SK-N-SH (cell line): Measurements from ENCODE around the gene KRT3. TPM values are rescaled to one million over a fixed set of nuclear protein-coding genes. Genes with fewer than 3 reads are reported as not detected.

Experiments
- CTCF ChIA-PET: fragments of 300-600, 350-600 bp; formaldehyde crosslinking; extraction: SDS; loops from one replicate; lab custom pipeline; 2021; lab: Yijun Ruan, JAX
- POLR2A ChIA-PET: fragments of 350-600 bp; sonication (Branson Sonifier 250); formaldehyde crosslinking; extraction: SDS; loops from one replicate; lab custom pipeline; 2020; ENCODE audit warnings: antibody characterized with exemption, inconsistent platforms; lab: Yijun Ruan, JAX
- DNase-seq: peaks from one replicate; pipeline ENCODE4 v3.0.0; 2012
- H2AFZ ChIP-seq: fragments of 200-600 bp; sonication (generic); 2 replicates; pipeline ENCODE4 v1.8.1; 2016; ENCODE audit warnings: antibody characterized with exemption, mild to moderate bottlenecking, low read depth
- H3F3A ChIP-seq: fragments of 200-600 bp; sonication (generic); replicated peaks from 2 replicates; pipeline ENCODE3; 2016; ENCODE audit warnings: antibody characterized with exemption, mild to moderate bottlenecking; ENCODE audit not compliant: insufficient read depth
- H3K27ac ChIP-seq, 2 experiments: fragments of 200-500 bp in 1 of 2; fragments of 200-600 bp in 1 of 2; sonication (Bioruptor generic) in 1 of 2; sonication (generic), shearing (Covaris generic) in 1 of 2; 2 replicates each; pipeline versions ENCODE4 v1.5.1 to v1.6.1; 2014 to 2016; ENCODE audit warnings: low read depth in 2 of 2, inconsistent platforms in 1 of 2, low read length in 1 of 2, mild to moderate bottlenecking in 1 of 2, mixed read lengths in 1 of 2
- H3K27me3 ChIP-seq: fragments of 200-600 bp; sonication (generic), shearing (Covaris generic); 2 replicates; pipeline ENCODE4 v1.6.1; 2016; ENCODE audit warnings: mixed run types; ENCODE audit not compliant: insufficient read depth
- H3K36me3 ChIP-seq, 2 experiments: fragments of 200-500 bp in 1 of 2; fragments of 200-600 bp in 1 of 2; sonication (Bioruptor generic) in 1 of 2; sonication (generic) in 1 of 2; replicated peaks in 1 of 2; 2 replicates each; pipeline versions ENCODE3 to v1.5.1; 2014 to 2016; ENCODE audit warnings: low read length in 1 of 2, mild to moderate bottlenecking in 1 of 2; ENCODE audit not compliant: insufficient read depth in 2 of 2, control insufficient read depth in 1 of 2
- H3K4me1 ChIP-seq, 2 experiments: fragments of 200-500 bp in 1 of 2; fragments of 200-600 bp in 1 of 2; sonication (Bioruptor generic) in 1 of 2; sonication (generic), shearing (Covaris generic) in 1 of 2; 2 replicates each; pipeline versions ENCODE4 v1.5.1 to v1.6.1; 2014 to 2016; ENCODE audit warnings: low read depth in 1 of 2, low read length in 1 of 2, mixed run types in 1 of 2; ENCODE audit not compliant: insufficient read depth in 2 of 2, control insufficient read depth in 1 of 2
- H3K4me2 ChIP-seq: fragments of 200-600 bp; sonication (generic), shearing (Covaris generic); 2 replicates; pipeline ENCODE4 v1.6.1; 2017; ENCODE audit warnings: mixed run types
- H3K4me3 ChIP-seq, 2 experiments: fragments of 200-500 bp in 1 of 2; fragments of 200-600 bp in 1 of 2; sonication (Bioruptor generic) in 1 of 2; sonication (generic), shearing (Covaris generic) in 1 of 2; 2 replicates each; pipeline versions ENCODE4 v1.5.1 to v1.8.1; 2014 to 2016; ENCODE audit warnings: low read depth in 2 of 2, inconsistent platforms in 1 of 2, low read length in 1 of 2, mild to moderate bottlenecking in 1 of 2, mixed read lengths in 1 of 2, moderate library complexity in 1 of 2
- H3K79me2 ChIP-seq: fragments of 200-600 bp; sonication (generic); 2 replicates; pipeline ENCODE4 v1.8.1; 2017; ENCODE audit warnings: mild to moderate bottlenecking; ENCODE audit not compliant: insufficient read depth
- H3K9ac ChIP-seq: fragments of 200-600 bp; sonication (generic); 2 replicates; pipeline ENCODE4 v1.6.1; 2017; ENCODE audit warnings: mixed run types
- H3K9me2 ChIP-seq: fragments of 200-600 bp; sonication (generic); 2 replicates; pipeline ENCODE4 v1.6.1; 2017; ENCODE audit warnings: mixed run types
- H3K9me3 ChIP-seq: fragments of 200-600 bp; sonication (generic); 2 replicates; pipeline ENCODE4 v1.6.1; 2017; ENCODE audit warnings: mixed run types, mild to moderate bottlenecking, moderate library complexity
- H4K20me1 ChIP-seq: fragments of 200-600 bp; sonication (generic); 2 replicates; pipeline ENCODE4 v1.6.1; 2017; ENCODE audit warnings: mild to moderate bottlenecking, mixed run types; ENCODE audit not compliant: insufficient read depth
- CHD2 ChIP-seq: fragments of 150-350 bp; IDR thresholded peaks from 2 replicates; pipeline ENCODE4 v1.6.1; 2018; ENCODE audit warnings: low read length; ENCODE audit not compliant: partially characterized antibody
- ELF1 ChIP-seq: IDR thresholded peaks from 2 replicates; pipeline ENCODE4 v1.4.0; 2012
- EP300 ChIP-seq, 2 experiments: IDR thresholded peaks; 2 replicates each; pipeline versions ENCODE4 v1.4.0 to v1.6.1; 2012; ENCODE audit warnings: borderline replicate concordance in 1 of 2, low read depth in 1 of 2, low read length in 1 of 2
- EZH2phosphoT487 ChIP-seq: fragments of 200-600 bp; sonication (generic); IDR thresholded peaks from 2 replicates; pipeline ENCODE4 v1.6.1; 2017; ENCODE audit warnings: low read depth, mixed run types, mild to moderate bottlenecking, antibody characterized with exemption, moderate library complexity, borderline replicate concordance
- FOXM1 ChIP-seq: IDR thresholded peaks from 2 replicates; pipeline ENCODE4 v1.4.0; 2012; ENCODE audit warnings: low read depth, mild to moderate bottlenecking
- JUND ChIP-seq: IDR thresholded peaks from 2 replicates; pipeline ENCODE4 v1.4.0; 2012
- NRF1 ChIP-seq: IDR thresholded peaks from 2 replicates; pipeline ENCODE4 v1.6.1; 2012; ENCODE audit warnings: low read depth, mild to moderate bottlenecking, low read length
- POLR2AphosphoS5 ChIP-seq: IDR thresholded peaks from 2 replicates; pipeline ENCODE4 v1.6.1; 2012; ENCODE audit warnings: low read depth, low read length
- RCOR1 ChIP-seq: fragments of 150-350 bp; IDR thresholded peaks from 2 replicates; pipeline ENCODE4 v1.6.1; 2017; ENCODE audit warnings: antibody characterized with exemption, low read length
- SMC3 ChIP-seq: IDR thresholded peaks from 2 replicates; pipeline ENCODE4 v1.6.1; 2012; ENCODE audit warnings: low read depth, low read length, improper control_type of control experiment
- TAF1 ChIP-seq: IDR thresholded peaks from 2 replicates; pipeline ENCODE4 v1.6.1; 2012; ENCODE audit warnings: low read depth, mild to moderate bottlenecking, low read length, moderate library complexity, borderline replicate concordance
- TCF12 ChIP-seq: IDR thresholded peaks from 2 replicates; pipeline ENCODE4 v1.4.0; 2012
- TEAD4 ChIP-seq: IDR thresholded peaks from 2 replicates; pipeline ENCODE4 v1.4.0; 2012; ENCODE audit warnings: mild to moderate bottlenecking, borderline replicate concordance; ENCODE audit not compliant: insufficient read depth
- YY1 ChIP-seq: IDR thresholded peaks from 2 replicates; pipeline ENCODE4 v1.4.0; 2012; ENCODE audit warnings: low read depth, mild to moderate bottlenecking
- polyA plus RNA-seq, 3 experiments: library from polyadenylated mRNA; depleted of rRNA; stranded (reverse); fragments of >200 nt; gene quantifications; 2 replicates each; pipeline ENCODE4 v1.2.3, GENCODE V29; 2012
- TF ChIP-seq, protein P1 (sequence below): fragments of 150-350 bp; IDR thresholded peaks from 2 replicates; pipeline ENCODE4 v1.6.1; 2016; ENCODE audit warnings: mild to moderate bottlenecking, low read depth, low read length
- TF ChIP-seq, protein P2 (sequence below): IDR thresholded peaks from 2 replicates; pipeline ENCODE4 v1.4.0; 2012; ENCODE audit warnings: low read depth, borderline replicate concordance
- TF ChIP-seq, protein P3 (sequence below): IDR thresholded peaks from 2 replicates; pipeline ENCODE4 v1.4.0; 2012; ENCODE audit warnings: low read depth
- TF ChIP-seq, protein P4 (sequence below): fragments of 200-600 bp; sonication (generic); IDR thresholded peaks from 2 replicates; pipeline ENCODE4 v1.6.1; 2017; ENCODE audit warnings: antibody characterized with exemption, mild to moderate bottlenecking, moderate library complexity

The KRT3 gene
- polyA plus RNA-seq, 1 of the 3 experiments (the other 2 are of a cell fraction) = not detected

DNA sequence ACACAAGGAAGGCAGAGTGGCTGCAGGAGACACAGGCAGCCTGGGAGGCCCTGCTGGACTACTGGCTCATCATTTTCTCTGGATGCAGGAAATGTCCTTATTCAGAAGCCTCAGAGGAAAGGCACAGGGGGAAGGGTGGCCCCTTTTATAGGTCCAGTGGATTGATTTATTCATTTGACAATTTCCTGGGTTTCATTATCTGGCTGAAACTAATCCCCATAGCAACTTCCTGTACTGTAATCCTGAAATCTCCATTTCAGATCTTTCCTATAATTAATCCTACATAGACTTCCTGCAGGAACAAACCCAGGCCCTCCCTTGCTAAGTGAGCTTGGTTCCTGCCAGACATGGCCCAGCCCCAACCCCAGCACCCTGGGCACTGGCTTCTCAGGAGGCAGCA, 41.8 kb downstream of the KRT3 start:
- H3K27me3 ChIP-seq = no peaks in the 10 kb centered on the region
- ChIA-PET POLR2A (no interaction called here), CTCF (no interaction called here)
- no peaks in the 10 kb centered on the region for H3K79me2 ChIP-seq
- DNase-seq = no peak
- H3K4me3 ChIP-seq = no peak overlapping the region
- no peaks in the 10 kb centered on the region for H3K36me3 ChIP-seq
- no peaks in the 10 kb centered on the region for H3K9me3 ChIP-seq
- H3F3A ChIP-seq = no peaks in the 10 kb centered on the region
- no peak overlapping the region for H2AFZ ChIP-seq
- no peaks in the 10 kb centered on the region for H3K9me2 ChIP-seq
- TF ChIP-seq TAF1 = no peak
- TF ChIP-seq, protein P1, sequence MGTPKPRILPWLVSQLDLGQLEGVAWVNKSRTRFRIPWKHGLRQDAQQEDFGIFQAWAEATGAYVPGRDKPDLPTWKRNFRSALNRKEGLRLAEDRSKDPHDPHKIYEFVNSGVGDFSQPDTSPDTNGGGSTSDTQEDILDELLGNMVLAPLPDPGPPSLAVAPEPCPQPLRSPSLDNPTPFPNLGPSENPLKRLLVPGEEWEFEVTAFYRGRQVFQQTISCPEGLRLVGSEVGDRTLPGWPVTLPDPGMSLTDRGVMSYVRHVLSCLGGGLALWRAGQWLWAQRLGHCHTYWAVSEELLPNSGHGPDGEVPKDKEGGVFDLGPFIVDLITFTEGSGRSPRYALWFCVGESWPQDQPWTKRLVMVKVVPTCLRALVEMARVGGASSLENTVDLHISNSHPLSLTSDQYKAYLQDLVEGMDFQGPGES = no peak
- TF ChIP-seq YY1 = no peak
- no peak for TF ChIP-seq EP300 (IDR thresholded peaks at IDR 0.05; ENCODE audit: borderline replicate concordance in 1 of 2, low read depth in 1 of 2, low read length in 1 of 2)
- TF ChIP-seq FOXM1 = no peak
- no peak for TF ChIP-seq EZH2phosphoT487
- no peak for TF ChIP-seq POLR2AphosphoS5
- TF ChIP-seq, protein P2, sequence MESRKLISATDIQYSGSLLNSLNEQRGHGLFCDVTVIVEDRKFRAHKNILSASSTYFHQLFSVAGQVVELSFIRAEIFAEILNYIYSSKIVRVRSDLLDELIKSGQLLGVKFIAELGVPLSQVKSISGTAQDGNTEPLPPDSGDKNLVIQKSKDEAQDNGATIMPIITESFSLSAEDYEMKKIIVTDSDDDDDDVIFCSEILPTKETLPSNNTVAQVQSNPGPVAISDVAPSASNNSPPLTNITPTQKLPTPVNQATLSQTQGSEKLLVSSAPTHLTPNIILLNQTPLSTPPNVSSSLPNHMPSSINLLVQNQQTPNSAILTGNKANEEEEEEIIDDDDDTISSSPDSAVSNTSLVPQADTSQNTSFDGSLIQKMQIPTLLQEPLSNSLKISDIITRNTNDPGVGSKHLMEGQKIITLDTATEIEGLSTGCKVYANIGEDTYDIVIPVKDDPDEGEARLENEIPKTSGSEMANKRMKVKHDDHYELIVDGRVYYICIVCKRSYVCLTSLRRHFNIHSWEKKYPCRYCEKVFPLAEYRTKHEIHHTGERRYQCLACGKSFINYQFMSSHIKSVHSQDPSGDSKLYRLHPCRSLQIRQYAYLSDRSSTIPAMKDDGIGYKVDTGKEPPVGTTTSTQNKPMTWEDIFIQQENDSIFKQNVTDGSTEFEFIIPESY = no peak
- TF ChIP-seq, protein P3, sequence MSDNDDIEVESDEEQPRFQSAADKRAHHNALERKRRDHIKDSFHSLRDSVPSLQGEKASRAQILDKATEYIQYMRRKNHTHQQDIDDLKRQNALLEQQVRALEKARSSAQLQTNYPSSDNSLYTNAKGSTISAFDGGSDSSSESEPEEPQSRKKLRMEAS = no peak
- no peak for TF ChIP-seq SMC3
- TF ChIP-seq CHD2 = no peak
- no peak for TF ChIP-seq RCOR1
- TF ChIP-seq TCF12 = no peak
- TF ChIP-seq JUND = no peak
- TF ChIP-seq, protein P4, sequence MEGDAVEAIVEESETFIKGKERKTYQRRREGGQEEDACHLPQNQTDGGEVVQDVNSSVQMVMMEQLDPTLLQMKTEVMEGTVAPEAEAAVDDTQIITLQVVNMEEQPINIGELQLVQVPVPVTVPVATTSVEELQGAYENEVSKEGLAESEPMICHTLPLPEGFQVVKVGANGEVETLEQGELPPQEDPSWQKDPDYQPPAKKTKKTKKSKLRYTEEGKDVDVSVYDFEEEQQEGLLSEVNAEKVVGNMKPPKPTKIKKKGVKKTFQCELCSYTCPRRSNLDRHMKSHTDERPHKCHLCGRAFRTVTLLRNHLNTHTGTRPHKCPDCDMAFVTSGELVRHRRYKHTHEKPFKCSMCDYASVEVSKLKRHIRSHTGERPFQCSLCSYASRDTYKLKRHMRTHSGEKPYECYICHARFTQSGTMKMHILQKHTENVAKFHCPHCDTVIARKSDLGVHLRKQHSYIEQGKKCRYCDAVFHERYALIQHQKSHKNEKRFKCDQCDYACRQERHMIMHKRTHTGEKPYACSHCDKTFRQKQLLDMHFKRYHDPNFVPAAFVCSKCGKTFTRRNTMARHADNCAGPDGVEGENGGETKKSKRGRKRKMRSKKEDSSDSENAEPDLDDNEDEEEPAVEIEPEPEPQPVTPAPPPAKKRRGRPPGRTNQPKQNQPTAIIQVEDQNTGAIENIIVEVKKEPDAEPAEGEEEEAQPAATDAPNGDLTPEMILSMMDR = no peak
- no peak for TF ChIP-seq TEAD4
- no peak for TF ChIP-seq ELF1
- TF ChIP-seq NRF1 = no peak
- no peak overlapping the region for H3K9ac ChIP-seq
- H3K4me1 ChIP-seq = no peaks in the 10 kb centered on the region; a peak in 1 of 4 replicates
- H3K27ac ChIP-seq = no peak overlapping the region
- no peaks in the 10 kb centered on the region for H4K20me1 ChIP-seq
- no peak overlapping the region for H3K4me2 ChIP-seq
